ENCODE measurements around the gene GSTK1. TPM values are rescaled to one million over a fixed set of nuclear protein-coding genes. Genes with fewer than 3 reads are reported as not detected.
A peak's percentile ranks its signal among the peaks of the same experiment; 100 is the strongest.
"Not testable (repeated sequence)": the region's sequence is repeated elsewhere in the genome, so short reads cannot be mapped to it uniquely, and the experiment has no call there.

The GSTK1 gene
- total RNA-seq, 2 experiments from 2014 or later = 245 to 259 TPM

DNA sequence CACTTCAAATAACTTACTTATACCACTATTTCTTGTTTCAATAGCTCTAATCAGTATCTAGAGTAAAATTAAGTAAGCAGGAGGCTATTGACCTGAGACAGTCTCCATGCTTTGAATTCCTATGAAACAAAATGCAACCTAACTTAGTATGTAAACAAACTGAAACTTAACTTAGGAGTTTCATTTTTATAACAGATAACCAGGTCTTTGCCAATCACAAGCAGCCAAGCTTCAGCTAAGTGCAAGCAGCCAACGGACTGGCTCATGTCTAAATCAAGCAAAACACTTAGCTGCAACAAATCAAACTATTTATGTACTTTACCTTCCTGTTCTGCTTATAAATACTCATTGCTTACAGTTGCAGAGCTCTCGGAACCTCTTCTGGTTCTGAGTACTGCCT is 4.4 kb upstream of the GSTK1 start:
- Histone ChIP-seq H3K36me3 (ENCODE audit: insufficient read depth, low read length) (no peaks in the 10 kb centered on the region), H3K27ac (ENCODE audit: low read depth in 1 of 2, low read length in 2 of 2) (peak overlapping the region in 1 of 2 donors; percentile 6), H3K27me3 (ENCODE audit: control insufficient read depth in 1 of 2, insufficient read depth in 2 of 2, low read length in 2 of 2) (no peaks in the 10 kb centered on the region), H3K9me3 (ENCODE audit: control insufficient read depth in 1 of 2, insufficient read depth in 1 of 2, low read length in 2 of 2) (peaks cover 0 to 5% of the 10 kb centered on the region in 2 experiments), H3K4me3 (ENCODE audit: low read length) (peak overlapping the region; percentile 8), H3K4me1 (ENCODE audit: insufficient read depth, low read length) (peaks cover 42% of the 10 kb centered on the region)
- no peaks in the 10 kb centered on the region for H3K27me3 Mint-ChIP-seq
- ATAC-seq (ENCODE audit: poor library complexity) = no peak
- H3K27ac Mint-ChIP-seq = peak overlapping the region; percentile 79
- peak in 5 of 14 experiments; percentile 26 to 60 (median 40) for DNase-seq
- intact Hi-C loops (cut with DNase I, micrococcal nuclease) = no loop called here
- CTCF ChIA-PET = interaction anchor here (0.8 to 2.9 kb wide), 5 partner anchors 15 to 121 kb away, joined by 3 to 16 read pairs (median 5); partner anchors contain the start of gene CASP2
- H3K36me3 Mint-ChIP-seq (ENCODE audit: low read depth) = peaks cover 12% of the 10 kb centered on the region
- peak overlapping the region; percentile 62 for H3K4me3 Mint-ChIP-seq
- POLR2A ChIA-PET = interaction anchor here (0.8 to 2.7 kb wide), 11 partner anchors 8 to 450 kb away, joined by 3 to 12 read pairs (median 4); partner anchors contain the start of gene CASP2
- peaks cover 5% of the 10 kb centered on the region for H3K9me3 Mint-ChIP-seq
- TF ChIP-seq, protein P1, sequence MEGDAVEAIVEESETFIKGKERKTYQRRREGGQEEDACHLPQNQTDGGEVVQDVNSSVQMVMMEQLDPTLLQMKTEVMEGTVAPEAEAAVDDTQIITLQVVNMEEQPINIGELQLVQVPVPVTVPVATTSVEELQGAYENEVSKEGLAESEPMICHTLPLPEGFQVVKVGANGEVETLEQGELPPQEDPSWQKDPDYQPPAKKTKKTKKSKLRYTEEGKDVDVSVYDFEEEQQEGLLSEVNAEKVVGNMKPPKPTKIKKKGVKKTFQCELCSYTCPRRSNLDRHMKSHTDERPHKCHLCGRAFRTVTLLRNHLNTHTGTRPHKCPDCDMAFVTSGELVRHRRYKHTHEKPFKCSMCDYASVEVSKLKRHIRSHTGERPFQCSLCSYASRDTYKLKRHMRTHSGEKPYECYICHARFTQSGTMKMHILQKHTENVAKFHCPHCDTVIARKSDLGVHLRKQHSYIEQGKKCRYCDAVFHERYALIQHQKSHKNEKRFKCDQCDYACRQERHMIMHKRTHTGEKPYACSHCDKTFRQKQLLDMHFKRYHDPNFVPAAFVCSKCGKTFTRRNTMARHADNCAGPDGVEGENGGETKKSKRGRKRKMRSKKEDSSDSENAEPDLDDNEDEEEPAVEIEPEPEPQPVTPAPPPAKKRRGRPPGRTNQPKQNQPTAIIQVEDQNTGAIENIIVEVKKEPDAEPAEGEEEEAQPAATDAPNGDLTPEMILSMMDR (IDR thresholded peaks at IDR 0.05) = no peak
- peaks cover 80% of the 10 kb centered on the region for H3K4me1 Mint-ChIP-seq (ENCODE audit: low read depth)

DNA sequence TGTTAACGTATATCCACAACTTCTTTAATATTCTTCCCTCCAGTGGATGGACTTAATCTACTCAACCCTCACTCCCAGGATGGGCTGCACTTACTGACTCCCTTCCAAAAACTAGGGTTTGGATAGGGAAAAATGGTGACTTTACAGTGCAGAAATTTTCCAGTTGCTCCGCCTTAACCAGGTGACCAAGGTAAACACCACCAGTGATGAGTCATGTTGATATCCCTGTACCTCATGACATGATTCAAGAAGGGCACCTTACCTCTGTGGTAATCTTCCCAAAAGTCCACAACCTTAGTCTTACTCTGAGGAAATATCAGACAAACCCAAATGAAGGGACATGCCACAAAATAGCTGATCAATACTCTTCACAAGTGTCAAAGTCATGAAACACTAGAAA is 3.5 kb upstream of the GSTK1 start:
- H3K9me3 Mint-ChIP-seq = no peaks in the 10 kb centered on the region
- Histone ChIP-seq H3K27me3 (ENCODE audit: control insufficient read depth in 1 of 2, insufficient read depth in 2 of 2, low read length in 2 of 2) (no peaks in the 10 kb centered on the region), H3K4me3 (ENCODE audit: low read length) (no peak overlapping the region), H3K27ac (ENCODE audit: low read depth in 1 of 2, low read length in 2 of 2) (no peak overlapping the region), H3K4me1 (ENCODE audit: insufficient read depth, low read length) (peaks cover 51% of the 10 kb centered on the region), H3K9me3 (ENCODE audit: control insufficient read depth in 1 of 2, insufficient read depth in 1 of 2, low read length in 2 of 2) (no peaks in the 10 kb centered on the region), H3K36me3 (ENCODE audit: insufficient read depth, low read length) (peaks cover 4% of the 10 kb centered on the region)
- ChIA-PET POLR2A (interaction anchor here (0.7 to 1.3 kb wide), 6 partner anchors 10 to 759 kb away, joined by 3 to 7 read pairs (median 3); partner anchors contain the start of gene CASP2), CTCF (interaction anchor here (1.1 to 2.9 kb wide), 2 partner anchors 19 to 28 kb away, joined by 3 to 16 read pairs; partner anchors contain the start of gene CASP2)
- peaks cover 16% of the 10 kb centered on the region for H3K36me3 Mint-ChIP-seq (ENCODE audit: low read depth)
- peak overlapping the region; percentile 79 for H3K27ac Mint-ChIP-seq
- peaks cover 81% of the 10 kb centered on the region for H3K4me1 Mint-ChIP-seq (ENCODE audit: low read depth)
- ATAC-seq (ENCODE audit: poor library complexity) = no peak
- peak overlapping the region; percentile 21 for H3K4me3 Mint-ChIP-seq
- no peak for DNase-seq
- intact Hi-C loops (cut with DNase I, micrococcal nuclease) = no loop called here
- H3K27me3 Mint-ChIP-seq = no peaks in the 10 kb centered on the region
- TF ChIP-seq, protein P1 (IDR thresholded peaks at IDR 0.05) = no peak

DNA sequence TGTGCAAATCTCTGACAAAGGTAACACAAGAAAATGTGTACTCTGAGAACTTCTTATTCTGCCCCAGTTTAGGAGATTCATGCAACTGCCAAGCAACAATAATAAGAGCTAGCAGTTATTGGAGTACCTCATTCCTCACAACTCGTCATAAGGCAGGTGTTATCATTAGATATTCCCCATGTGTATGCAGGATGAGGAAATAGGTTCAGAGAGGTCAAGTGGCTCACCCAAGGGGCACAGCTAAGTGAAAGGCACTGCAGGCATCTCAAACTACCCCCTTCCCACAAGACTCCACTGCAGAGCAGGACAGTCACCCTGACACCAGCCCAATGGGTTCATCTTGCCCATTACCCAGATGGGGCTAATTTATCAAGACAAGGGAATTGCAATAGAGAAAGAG is 1.3 kb upstream of the GSTK1 start:
- POLR2A ChIA-PET = interaction anchor here (3.4 kb wide), 1 partner anchor 21 kb away, joined by 12 read pairs; no protein-coding TSS in a partner anchor
- H3K4me1 Mint-ChIP-seq (ENCODE audit: low read depth) = peaks cover 77% of the 10 kb centered on the region

DNA sequence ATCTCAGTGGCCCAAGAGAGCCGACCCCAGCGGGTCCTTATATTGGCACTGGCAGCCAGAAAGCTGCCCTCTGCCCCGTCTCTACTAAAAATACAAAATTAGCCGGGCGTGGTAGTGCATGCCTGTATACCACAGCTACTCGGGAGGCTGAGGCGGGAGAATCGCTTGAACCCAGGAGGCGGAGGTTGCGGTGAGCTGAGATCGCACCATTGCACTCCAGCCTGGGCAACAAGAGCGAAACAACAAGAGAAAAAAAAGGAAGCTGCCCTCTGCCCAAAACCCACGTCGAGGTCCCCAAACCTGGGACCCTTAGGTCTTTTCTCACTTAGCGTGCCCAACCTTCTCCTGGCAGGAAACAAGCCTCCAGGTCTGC is 941 bp downstream of the GSTK1 start:
- DNase-seq; H3K27me3 ChIP-seq (ENCODE audit: control insufficient read depth in 1 of 2, insufficient read depth in 2 of 2, low read length in 2 of 2); H3K27me3 Mint-ChIP-seq; H3K9me3 Mint-ChIP-seq; H3K9me3 ChIP-seq (ENCODE audit: control insufficient read depth in 1 of 2, insufficient read depth in 1 of 2, low read length in 2 of 2); ATAC-seq (ENCODE audit: poor library complexity): not testable (repeated sequence)
- peak overlapping the region; percentile 98 for H3K4me3 Mint-ChIP-seq
- H3K27ac Mint-ChIP-seq = peak overlapping the region; percentile 95
- H3K4me1 Mint-ChIP-seq (ENCODE audit: low read depth) = peaks cover 60% of the 10 kb centered on the region
- ChIA-PET POLR2A (interaction anchor here (0.8 to 4.0 kb wide), 11 partner anchors 9 to 456 kb away, joined by 3 to 41 read pairs (median 8); partner anchors contain the start of gene CASP2), CTCF (interaction anchor here (0.8 to 2.8 kb wide), 6 partner anchors 9 to 116 kb away, joined by 3 to 16 read pairs (median 5); partner anchors contain the start of gene CASP2)
- Histone ChIP-seq H3K4me1 (ENCODE audit: insufficient read depth, low read length) (peaks cover 49% of the 10 kb centered on the region), H3K27ac (ENCODE audit: low read depth in 1 of 2, low read length in 2 of 2) (peak overlapping the region; percentile 74), H3K36me3 (ENCODE audit: insufficient read depth, low read length) (peaks cover 48% of the 10 kb centered on the region), H3K4me3 (ENCODE audit: low read length) (peak overlapping the region; percentile 98)
- intact Hi-C loops (cut with DNase I, micrococcal nuclease) = loop anchor here in 1 of 2 experiments (2.0 kb wide), 2 partner anchors 21 to 23 kb away; partner anchors contain the start of gene TMEM139
- H3K36me3 Mint-ChIP-seq (ENCODE audit: low read depth) = peaks cover 54% of the 10 kb centered on the region

More for the DNA sequence above, 1.3 kb upstream of the GSTK1 start:
- Histone ChIP-seq H3K36me3 (ENCODE audit: insufficient read depth, low read length) (peaks cover 25% of the 10 kb centered on the region), H3K9me3 (ENCODE audit: control insufficient read depth in 1 of 2, insufficient read depth in 1 of 2, low read length in 2 of 2) (no peaks in the 10 kb centered on the region), H3K27me3 (ENCODE audit: control insufficient read depth in 1 of 2, insufficient read depth in 2 of 2, low read length in 2 of 2) (no peaks in the 10 kb centered on the region), H3K27ac (ENCODE audit: low read depth in 1 of 2, low read length in 2 of 2) (peak overlapping the region; percentile 24 to 74), H3K4me1 (ENCODE audit: insufficient read depth, low read length) (peaks cover 54% of the 10 kb centered on the region), H3K4me3 (ENCODE audit: low read length) (no peak overlapping the region)
- no peaks in the 10 kb centered on the region for H3K27me3 Mint-ChIP-seq
- TF ChIP-seq, protein P1 (IDR thresholded peaks at IDR 0.05) = no peak
- ATAC-seq (ENCODE audit: poor library complexity) = no peak
- intact Hi-C loops (cut with DNase I, micrococcal nuclease) = no loop called here
- CTCF ChIA-PET = interaction anchor here (0.9 to 1.3 kb wide), 2 partner anchors 21 kb away, joined by 4 to 5 read pairs; no protein-coding TSS in a partner anchor
- H3K27ac Mint-ChIP-seq = peak overlapping the region; percentile 95
- no peaks in the 10 kb centered on the region for H3K9me3 Mint-ChIP-seq
- peak overlapping the region; percentile 98 for H3K4me3 Mint-ChIP-seq
- H3K36me3 Mint-ChIP-seq (ENCODE audit: low read depth) = peaks cover 32% of the 10 kb centered on the region
- DNase-seq = no peak
